PC-9 (cell line): ENCODE results near the gene AHI1. TPM values are rescaled to one million over a fixed set of nuclear protein-coding genes. Genes with fewer than 3 reads are reported as not detected.
"Not testable (repeated sequence)": the region's sequence is repeated elsewhere in the genome, so short reads cannot be mapped to it uniquely, and the experiment has no call there.

ENCODE experiments used
- BruUV-seq: library from RNA; stranded (reverse); fragments of 400-500 nt; replicated peaks from 2 replicates; lab custom pipeline; 2021; lab: Mats Ljungman, UMichigan
- CTCF ChIA-PET: fragments of 300-600 bp; sonication (Branson Sonifier 250); formaldehyde crosslinking; loops from one replicate; lab custom pipeline; 2022; ENCODE audit warnings: antibody characterized with exemption; lab: Charles Lee
- POLR2A ChIA-PET: fragments of 300-600 bp; sonication (Branson Sonifier 250); formaldehyde crosslinking; loops from one replicate; lab custom pipeline; 2022; ENCODE audit warnings: antibody characterized with exemption; ENCODE audit not compliant: unreplicated experiment; lab: Charles Lee
- DNase-seq, 2 experiments: peaks; one replicate each; pipeline versions ENCODE4 v3.0.0 to v3.0.0-alpha.2; 2015 to 2022; ENCODE audit warnings: mixed read lengths in 1 of 2
- H2AFZ ChIP-seq: fragments of 200-600 bp; sonication (generic); 2 replicates; pipeline ENCODE4 v1.8.1; 2017; ENCODE audit warnings: antibody characterized with exemption
- H3F3A ChIP-seq: fragments of 200-600 bp; sonication (generic); 2 replicates; pipeline ENCODE4 v1.8.1; 2017; ENCODE audit warnings: antibody characterized with exemption, mild to moderate bottlenecking, low read depth; ENCODE audit not compliant: insufficient read depth
- H3K27ac ChIP-seq: fragments of 200-600 bp; sonication (generic); 2 replicates; pipeline ENCODE4 v1.6.1; 2016; ENCODE audit warnings: mixed run types
- H3K27me3 ChIP-seq: fragments of 200-600 bp; sonication (generic); 2 replicates; pipeline ENCODE4 v1.6.1; 2016; ENCODE audit warnings: low read depth, mixed run types; ENCODE audit not compliant: insufficient read depth
- H3K36me3 ChIP-seq: fragments of 200-600 bp; sonication (generic); 2 replicates; pipeline ENCODE4 v1.6.1; 2016; ENCODE audit warnings: low read depth, mixed run types
- H3K4me1 ChIP-seq: fragments of 200-600 bp; sonication (generic); replicated peaks from 2 replicates; pipeline ENCODE4 v1.6.1; 2016; ENCODE audit warnings: mixed run types; ENCODE audit not compliant: insufficient read depth
- H3K4me2 ChIP-seq: fragments of 200-600 bp; sonication (generic); 2 replicates; pipeline ENCODE4 v1.6.1; 2017; ENCODE audit warnings: mixed run types
- H3K4me3 ChIP-seq: fragments of 200-600 bp; sonication (generic); 2 replicates; pipeline ENCODE4 v1.6.1; 2016; ENCODE audit warnings: mixed run types
- H3K79me2 ChIP-seq: fragments of 200-600 bp; sonication (generic); 2 replicates; pipeline ENCODE4 v1.6.1; 2017; ENCODE audit warnings: low read depth, mixed run types
- H3K9me2 ChIP-seq: fragments of 200-600 bp; sonication (generic); 2 replicates; pipeline ENCODE4 v1.8.1; 2017; ENCODE audit warnings: mild to moderate bottlenecking; ENCODE audit not compliant: insufficient read depth
- H3K9me3 ChIP-seq: fragments of 200-600 bp; sonication (generic); 2 replicates; pipeline ENCODE4 v1.8.1; 2016; ENCODE audit warnings: low read depth; ENCODE audit not compliant: insufficient read depth
- H4K20me1 ChIP-seq: fragments of 200-600 bp; sonication (generic); 2 replicates; pipeline ENCODE4 v1.8.1; 2017; ENCODE audit not compliant: insufficient read depth
- CTCF ChIP-seq: fragments of 200-600 bp; sonication (generic); conservative IDR thresholded peaks from 2 replicates; pipeline ENCODE4 v1.6.1; 2017; ENCODE audit warnings: mixed run types, antibody characterized with exemption, mild to moderate bottlenecking, moderate library complexity
- EZH2 ChIP-seq: fragments of 200-600 bp; sonication (generic); IDR thresholded peaks from 2 replicates; pipeline ENCODE4 v1.8.0; 2017; ENCODE audit warnings: antibody characterized with exemption, low read depth
- intact Hi-C: fragments of 100-400 bp; cut with micrococcal nuclease; formaldehyde crosslinking; loops from one replicate; pipeline ENCODE4 v1.10.0; 2022; ENCODE audit not compliant: unreplicated experiment
- total RNA-seq: library from RNA; stranded (reverse); gene quantifications from 2 replicates; pipeline ENCODE4 v1.2.3, GENCODE V29; 2021

AHI1 gene
- total RNA-seq, 1 experiment from 2014 or later: 19.9 TPM

- ChIA-PET CTCF (no interaction called here), POLR2A (no interaction called here)
- H3K4me3 ChIP-seq: no peak overlapping the region
- no peaks in the 10 kb centered on the region for H3K79me2 ChIP-seq
- H3K9me3 ChIP-seq: no peaks in the 10 kb centered on the region
- H3K27ac ChIP-seq: no peak overlapping the region
- H3K4me2 ChIP-seq: no peak overlapping the region
- H2AFZ ChIP-seq: no peak overlapping the region
- no peaks in the 10 kb centered on the region for H3K36me3 ChIP-seq
- BruUV-seq: no TSS peak
- no peak for DNase-seq
- no peaks in the 10 kb centered on the region for H3K4me1 ChIP-seq
- TF ChIP-seq EZH2 (no peak), CTCF (no peak)
- intact Hi-C loops: no loop called here
- H3F3A ChIP-seq: no peaks in the 10 kb centered on the region
- H4K20me1 ChIP-seq: no peaks in the 10 kb centered on the region
- no peaks in the 10 kb centered on the region for H3K9me2 ChIP-seq
- H3K27me3 ChIP-seq: no peaks in the 10 kb centered on the region
Measured at GRCh38 chr6:135344526-135344925, 153.0 kb downstream of the AHI1 start.

- H3K27me3 ChIP-seq, POLR2A ChIA-PET, H3K4me3 ChIP-seq, H2AFZ ChIP-seq, BruUV-seq, H3K4me1 ChIP-seq, H4K20me1 ChIP-seq, H3K79me2 ChIP-seq, CTCF ChIA-PET, H3K9me3 ChIP-seq, H3K36me3 ChIP-seq, H3K27ac ChIP-seq, H3K9me2 ChIP-seq, H3F3A ChIP-seq, DNase-seq, H3K4me2 ChIP-seq, intact Hi-C loops: not testable (repeated sequence)
Measured at GRCh38 chr6:135339920-135340319, 157.6 kb downstream of the AHI1 start.

GRCh38 chr6:135334169-135334568 lies 163.4 kb downstream of the AHI1 start:
- DNase-seq: no peak
- Histone ChIP-seq H3K27ac (no peak overlapping the region), H3K36me3 (no peaks in the 10 kb centered on the region), H2AFZ (no peak overlapping the region), H3K9me3 (no peaks in the 10 kb centered on the region), H3K4me2 (no peak overlapping the region), H3K4me1 (no peaks in the 10 kb centered on the region), H4K20me1 (no peaks in the 10 kb centered on the region), H3K4me3 (no peak overlapping the region), H3F3A (no peaks in the 10 kb centered on the region), H3K27me3 (no peaks in the 10 kb centered on the region), H3K79me2 (no peaks in the 10 kb centered on the region), H3K9me2 (no peaks in the 10 kb centered on the region)
- POLR2A ChIA-PET: no interaction called here
- CTCF ChIA-PET: no interaction called here
- no TSS peak for BruUV-seq
- intact Hi-C loops: no loop called here
- no peak for TF ChIP-seq CTCF
- no peak for TF ChIP-seq EZH2

- Histone ChIP-seq H3K4me3 (no peak overlapping the region), H3K27ac (no peak overlapping the region), H3F3A (no peaks in the 10 kb centered on the region), H3K4me1 (no peaks in the 10 kb centered on the region), H3K9me2 (no peaks in the 10 kb centered on the region), H3K4me2 (no peak overlapping the region), H2AFZ (no peak overlapping the region), H4K20me1 (no peaks in the 10 kb centered on the region), H3K79me2 (no peaks in the 10 kb centered on the region), H3K36me3 (no peaks in the 10 kb centered on the region), H3K27me3 (no peaks in the 10 kb centered on the region), H3K9me3 (no peaks in the 10 kb centered on the region)
- TF ChIP-seq EZH2 (no peak), CTCF (no peak)
- ChIA-PET CTCF (no interaction called here), POLR2A (no interaction called here)
- BruUV-seq: no TSS peak
- DNase-seq: no peak
- intact Hi-C loops: no loop called here
Measured at GRCh38 chr6:135331002-135331401, 166.5 kb downstream of the AHI1 start.
